ENCODE measurements around the gene ARFRP1.

GRCh38 chr20:63702751-63703470 is 4.9 kb downstream of the ARFRP1 start:
- TF ChIP-seq CTCF (IDR thresholded peaks at IDR 0.05) (no peak), POLR2A (IDR thresholded peaks at IDR 0.05) (no peak)

All from right lobe of liver (tissue), 4 donors.